Ishikawa (cell line): ENCODE measurements around the gene MPV17L.

Experiments
- CEBPB ChIP-seq: IDR thresholded peaks from 2 replicates; pipeline ENCODE4 v1.6.1; 2012
- EP300 ChIP-seq: IDR thresholded peaks from 2 replicates; pipeline ENCODE4 v1.6.1; 2012; ENCODE audit warnings: borderline replicate concordance
- YY1 ChIP-seq: IDR thresholded peaks from 2 replicates; pipeline ENCODE4 v1.6.1; 2012; ENCODE audit warnings: low read depth
- TF ChIP-seq, protein P1 (sequence below): IDR thresholded peaks from 2 replicates; pipeline ENCODE4 v1.6.1; 2012; ENCODE audit warnings: low read depth, mild to moderate bottlenecking
- TF ChIP-seq, protein P2 (sequence below): IDR thresholded peaks from 2 replicates; pipeline ENCODE4 v1.6.1; 2012

DNA sequence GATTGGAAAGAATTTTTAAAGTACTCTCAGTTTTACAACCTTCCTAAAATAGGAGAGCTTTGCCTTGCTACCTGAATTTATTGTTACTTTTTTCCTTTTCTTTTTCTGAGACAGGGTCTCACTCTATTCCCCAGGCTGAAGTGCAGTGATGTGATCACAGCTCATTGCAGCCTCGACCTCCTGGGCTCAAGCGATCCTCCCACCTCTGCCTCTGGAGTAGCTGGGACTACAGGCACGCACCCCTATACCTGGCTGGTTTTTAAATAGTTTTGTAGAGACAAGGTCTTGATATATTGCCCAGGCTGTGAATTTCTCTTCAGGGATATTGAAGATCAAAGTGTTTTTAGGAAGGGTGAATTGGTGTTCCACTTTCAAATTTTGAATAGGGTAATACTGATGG is 3.8 kb downstream of the MPV17L start:
- no peak for TF ChIP-seq EP300
- TF ChIP-seq, protein P1, sequence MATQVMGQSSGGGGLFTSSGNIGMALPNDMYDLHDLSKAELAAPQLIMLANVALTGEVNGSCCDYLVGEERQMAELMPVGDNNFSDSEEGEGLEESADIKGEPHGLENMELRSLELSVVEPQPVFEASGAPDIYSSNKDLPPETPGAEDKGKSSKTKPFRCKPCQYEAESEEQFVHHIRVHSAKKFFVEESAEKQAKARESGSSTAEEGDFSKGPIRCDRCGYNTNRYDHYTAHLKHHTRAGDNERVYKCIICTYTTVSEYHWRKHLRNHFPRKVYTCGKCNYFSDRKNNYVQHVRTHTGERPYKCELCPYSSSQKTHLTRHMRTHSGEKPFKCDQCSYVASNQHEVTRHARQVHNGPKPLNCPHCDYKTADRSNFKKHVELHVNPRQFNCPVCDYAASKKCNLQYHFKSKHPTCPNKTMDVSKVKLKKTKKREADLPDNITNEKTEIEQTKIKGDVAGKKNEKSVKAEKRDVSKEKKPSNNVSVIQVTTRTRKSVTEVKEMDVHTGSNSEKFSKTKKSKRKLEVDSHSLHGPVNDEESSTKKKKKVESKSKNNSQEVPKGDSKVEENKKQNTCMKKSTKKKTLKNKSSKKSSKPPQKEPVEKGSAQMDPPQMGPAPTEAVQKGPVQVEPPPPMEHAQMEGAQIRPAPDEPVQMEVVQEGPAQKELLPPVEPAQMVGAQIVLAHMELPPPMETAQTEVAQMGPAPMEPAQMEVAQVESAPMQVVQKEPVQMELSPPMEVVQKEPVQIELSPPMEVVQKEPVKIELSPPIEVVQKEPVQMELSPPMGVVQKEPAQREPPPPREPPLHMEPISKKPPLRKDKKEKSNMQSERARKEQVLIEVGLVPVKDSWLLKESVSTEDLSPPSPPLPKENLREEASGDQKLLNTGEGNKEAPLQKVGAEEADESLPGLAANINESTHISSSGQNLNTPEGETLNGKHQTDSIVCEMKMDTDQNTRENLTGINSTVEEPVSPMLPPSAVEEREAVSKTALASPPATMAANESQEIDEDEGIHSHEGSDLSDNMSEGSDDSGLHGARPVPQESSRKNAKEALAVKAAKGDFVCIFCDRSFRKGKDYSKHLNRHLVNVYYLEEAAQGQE = no peak
- TF ChIP-seq, protein P2, sequence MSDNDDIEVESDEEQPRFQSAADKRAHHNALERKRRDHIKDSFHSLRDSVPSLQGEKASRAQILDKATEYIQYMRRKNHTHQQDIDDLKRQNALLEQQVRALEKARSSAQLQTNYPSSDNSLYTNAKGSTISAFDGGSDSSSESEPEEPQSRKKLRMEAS = no peak
- TF ChIP-seq CEBPB = no peak
- TF ChIP-seq YY1 = no peak
